Aorta (tissue), 5 donors: Measurements from ENCODE around the gene ZNF750. TPM values are rescaled to one million over a fixed set of nuclear protein-coding genes. Genes with fewer than 3 reads are reported as not detected.

Source experiments
- ATAC-seq: fragments of 200-7000 bp; cut with Tn5 transposase; one replicate; pipeline ENCODE4 v1.9.1; 2022; ENCODE audit warnings: moderate library complexity; ENCODE audit not compliant: low FRiP score
- DNase-seq, 2 donors: peaks; one replicate each; pipeline ENCODE4 v3.0.0-alpha.2; 2020
- H3K27ac ChIP-seq, 2 donors: one replicate each; pipeline ENCODE4 v1.5.1; 2013; ENCODE audit warnings: low read length in 2 of 2, mild to moderate bottlenecking in 2 of 2, moderate library complexity in 2 of 2, control low read depth in 1 of 2, inconsistent platforms in 1 of 2, low read depth in 1 of 2
- H3K27me3 ChIP-seq, 2 donors: one replicate each; pipeline ENCODE4 v1.6.1; 2013; ENCODE audit warnings: control low read depth in 1 of 2, low read length in 1 of 2, mild to moderate bottlenecking in 1 of 2, moderate library complexity in 1 of 2; ENCODE audit not compliant: insufficient read depth in 2 of 2, control insufficient read depth in 1 of 2
- H3K36me3 ChIP-seq, 2 donors: one replicate each; pipeline ENCODE4 v1.6.1; 2013; ENCODE audit warnings: control low read depth in 1 of 2, low read length in 1 of 2, mild to moderate bottlenecking in 1 of 2; ENCODE audit not compliant: insufficient read depth in 2 of 2, control insufficient read depth in 1 of 2
- H3K4me1 ChIP-seq, 2 donors: one replicate each; pipeline ENCODE4 v1.6.1; 2013; ENCODE audit warnings: low read length in 2 of 2, control low read depth in 1 of 2, mild to moderate bottlenecking in 1 of 2, moderate library complexity in 1 of 2; ENCODE audit not compliant: insufficient read depth in 2 of 2, control insufficient read depth in 1 of 2
- H3K4me3 ChIP-seq, 2 donors: one replicate each; pipeline ENCODE4 v1.5.1; 2013; ENCODE audit warnings: low read length in 2 of 2, control low read depth in 1 of 2, mild to moderate bottlenecking in 1 of 2
- H3K9me3 ChIP-seq: one replicate; pipeline ENCODE4 v1.6.1; 2013; ENCODE audit warnings: mild to moderate bottlenecking, low read length; ENCODE audit not compliant: control insufficient read depth
- WGBS, 2 donors: extraction: QIAGEN DNeasy Blood & Tissue Kit; methylation state at CpG; one replicate each; pipeline ENCODE4 v1.1.7; 2013; 5-methylcytosine and 5-hydroxymethylcytosine counted together
- intact Hi-C, 2 donors: fragments of 100-400 bp; cut with DNase I; formaldehyde crosslinking; loops; one replicate each; pipeline versions ENCODE4 v1.14.2 to v1.15.0; 2022
- polyA plus RNA-seq, 2 donors: library from polyadenylated mRNA; stranded (reverse); fragments of 200-250 nt; gene quantifications; one replicate each; pipeline ENCODE4 v1.2.3, GENCODE V29; 2013
- total RNA-seq, 2 donors: library from RNA; stranded (reverse); fragmentation: NEBNext Ultra II Directional; extraction: Animal tissue kit (Norgen Biotek cat#: 25700); gene quantifications; one replicate each; pipeline ENCODE4 v1.2.1, GENCODE V29; 2021
- donor health status: healthy with polysubstance abuse.
- donor health status: Bipolar disorder and iron deficiency.
- donor health status: DM: no; HTN: no; CAD: no.
- donor health status: DM: no; HTN: no; CAD: no.
- donor health status: DM: yes; HTN: yes; CAD: no.

The ZNF750 gene
- total and polyA plus RNA-seq, 4 donors, result 0.10 to 0.21 TPM; not detected in 2

- ATAC-seq (no peak), DNase-seq (peak in 1 of 2 donors; percentile 45)
- no peak overlapping the region for H3K4me3 ChIP-seq
- no peak overlapping the region for H3K27ac ChIP-seq
- no peaks in the 10 kb centered on the region for H3K36me3 ChIP-seq
- intact Hi-C loops, result loop anchor here in 1 of 2 donors (10.0 kb wide), 1 partner anchor 59 kb away; no protein-coding TSS in a partner anchor
- no peaks in the 10 kb centered on the region for H3K9me3 ChIP-seq
- WGBS, 2 donors, result 88 to 91% methylated on average over 11 of the region's 11 CpGs
- no peaks in the 10 kb centered on the region for H3K4me1 ChIP-seq
- H3K27me3 ChIP-seq, result no peaks in the 10 kb centered on the region
Measured at GRCh38 chr17:82863383-82863940, 23.6 kb upstream of the ZNF750 start.

GRCh38 chr17:82862737-82863382 lies 23.0 kb upstream of the ZNF750 start:
- Histone ChIP-seq H3K36me3 (no peaks in the 10 kb centered on the region), H3K9me3 (no peaks in the 10 kb centered on the region), H3K4me3 (no peak overlapping the region), H3K27me3 (no peaks in the 10 kb centered on the region), H3K27ac (no peak overlapping the region), H3K4me1 (no peaks in the 10 kb centered on the region)
- ATAC-seq, result no peak
- 92 to 93% methylated on average over 25 of the region's 25 CpGs for WGBS, 2 donors
- peak in 1 of 2 donors; percentile 75 for DNase-seq
- intact Hi-C loops, result loop anchor here in 1 of 2 donors (10.0 kb wide), 1 partner anchor 58 kb away; no protein-coding TSS in a partner anchor

DNA sequence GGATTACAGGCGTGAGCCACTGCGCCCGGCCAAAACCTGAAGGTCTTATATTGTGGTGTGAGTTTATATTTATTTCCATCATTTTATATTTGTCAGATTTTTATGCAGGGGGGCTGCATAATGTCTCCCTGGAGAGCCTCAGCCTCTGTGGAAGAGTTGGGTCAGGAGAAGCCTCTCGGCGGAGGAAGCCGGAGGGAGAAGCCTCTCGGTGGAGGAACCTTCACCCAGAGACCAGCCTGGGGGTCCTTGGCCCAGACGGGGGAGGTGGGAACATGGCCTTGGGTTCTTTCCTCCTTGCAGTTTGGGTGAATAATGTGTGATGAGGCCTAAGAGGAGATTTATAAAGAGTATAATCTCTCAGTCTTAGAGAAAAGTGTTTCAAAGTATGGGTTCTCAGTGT lies 22.4 kb upstream of the ZNF750 start:
- no peaks in the 10 kb centered on the region for H3K4me1 ChIP-seq
- peak in 1 of 2 donors; percentile 55 for DNase-seq
- intact Hi-C loops, result loop anchor here in 1 of 2 donors (10.0 kb wide), 1 partner anchor 57 kb away; no protein-coding TSS in a partner anchor
- no peak overlapping the region for H3K4me3 ChIP-seq
- no peaks in the 10 kb centered on the region for H3K27me3 ChIP-seq
- no peaks in the 10 kb centered on the region for H3K9me3 ChIP-seq
- ATAC-seq, result no peak
- 95 to 96% methylated on average over 8 of the region's 8 CpGs for WGBS, 2 donors
- no peaks in the 10 kb centered on the region for H3K36me3 ChIP-seq
- no peak overlapping the region for H3K27ac ChIP-seq

- no peaks in the 10 kb centered on the region for H3K9me3 ChIP-seq
- no peak for ATAC-seq
- H3K27ac ChIP-seq, result no peak overlapping the region
- H3K4me1 ChIP-seq, result no peaks in the 10 kb centered on the region
- H3K27me3 ChIP-seq, result no peaks in the 10 kb centered on the region
- WGBS, 2 donors, result 96 to 97% methylated on average over 12 of the region's 12 CpGs
- peak in 1 of 2 donors; percentile 22 for DNase-seq
- intact Hi-C loops, result loop anchor here in 1 of 2 donors (10.0 kb wide), 1 partner anchor 57 kb away; no protein-coding TSS in a partner anchor
- no peaks in the 10 kb centered on the region for H3K36me3 ChIP-seq
- H3K4me3 ChIP-seq, result no peak overlapping the region
Measured at GRCh38 chr17:82861393-82861775, 21.6 kb upstream of the ZNF750 start.

GRCh38 chr17:82860606-82861392 lies 21.0 kb upstream of the ZNF750 start:
- Histone ChIP-seq H3K4me3 (no peak overlapping the region), H3K27ac (no peak overlapping the region), H3K36me3 (no peaks in the 10 kb centered on the region), H3K4me1 (no peaks in the 10 kb centered on the region), H3K9me3 (no peaks in the 10 kb centered on the region), H3K27me3 (no peaks in the 10 kb centered on the region)
- DNase-seq (peak in 1 of 2 donors; percentile 69), ATAC-seq (no peak)
- intact Hi-C loops, result loop anchor here in 1 of 2 donors (10.0 kb wide), 1 partner anchor 56 kb away; no protein-coding TSS in a partner anchor
- 91 to 93% methylated on average over 41 to 42 of the region's 42 CpGs for WGBS, 2 donors

GRCh38 chr17:82859431-82860403 lies 19.9 kb upstream of the ZNF750 start:
- H3K27me3 ChIP-seq, result no peaks in the 10 kb centered on the region
- no peak overlapping the region for H3K4me3 ChIP-seq
- H3K36me3 ChIP-seq, result no peaks in the 10 kb centered on the region
- intact Hi-C loops, result loop anchor here in 1 of 2 donors (10.0 kb wide), 1 partner anchor 55 kb away; no protein-coding TSS in a partner anchor
- DNase-seq, result peak; percentile 80 to 83
- H3K27ac ChIP-seq, result no peak overlapping the region
- peak; percentile 12 for ATAC-seq
- H3K9me3 ChIP-seq, result no peaks in the 10 kb centered on the region
- no peaks in the 10 kb centered on the region for H3K4me1 ChIP-seq
- WGBS, 2 donors, result 68 to 80% methylated on average over 22 to 23 of the region's 23 CpGs

GRCh38 chr17:82858376-82859126 lies 18.7 kb upstream of the ZNF750 start:
- Histone ChIP-seq H3K4me1 (no peaks in the 10 kb centered on the region), H3K4me3 (no peak overlapping the region), H3K27me3 (no peaks in the 10 kb centered on the region), H3K36me3 (no peaks in the 10 kb centered on the region), H3K27ac (no peak overlapping the region), H3K9me3 (no peaks in the 10 kb centered on the region)
- no peak for ATAC-seq
- intact Hi-C loops, result no loop called here
- 92 to 94% methylated on average over 28 of the region's 28 CpGs for WGBS, 2 donors
- peak in 1 of 2 donors; percentile 73 for DNase-seq
